CD4-positive, alpha-beta T cell treated with Interleukin-6 for 4 hours (primary cell): Measurements from ENCODE around the gene XRCC1.
"Not testable (repeated sequence)": the region's sequence is repeated elsewhere in the genome, so short reads cannot be mapped to it uniquely, and the experiment has no call there.

Experiments used
- DNase-seq: peaks from one replicate; pipeline ENCODE4 v3.0.0-alpha.2; 2020; ENCODE audit warnings: mixed read lengths

The XRCC1 gene

DNA sequence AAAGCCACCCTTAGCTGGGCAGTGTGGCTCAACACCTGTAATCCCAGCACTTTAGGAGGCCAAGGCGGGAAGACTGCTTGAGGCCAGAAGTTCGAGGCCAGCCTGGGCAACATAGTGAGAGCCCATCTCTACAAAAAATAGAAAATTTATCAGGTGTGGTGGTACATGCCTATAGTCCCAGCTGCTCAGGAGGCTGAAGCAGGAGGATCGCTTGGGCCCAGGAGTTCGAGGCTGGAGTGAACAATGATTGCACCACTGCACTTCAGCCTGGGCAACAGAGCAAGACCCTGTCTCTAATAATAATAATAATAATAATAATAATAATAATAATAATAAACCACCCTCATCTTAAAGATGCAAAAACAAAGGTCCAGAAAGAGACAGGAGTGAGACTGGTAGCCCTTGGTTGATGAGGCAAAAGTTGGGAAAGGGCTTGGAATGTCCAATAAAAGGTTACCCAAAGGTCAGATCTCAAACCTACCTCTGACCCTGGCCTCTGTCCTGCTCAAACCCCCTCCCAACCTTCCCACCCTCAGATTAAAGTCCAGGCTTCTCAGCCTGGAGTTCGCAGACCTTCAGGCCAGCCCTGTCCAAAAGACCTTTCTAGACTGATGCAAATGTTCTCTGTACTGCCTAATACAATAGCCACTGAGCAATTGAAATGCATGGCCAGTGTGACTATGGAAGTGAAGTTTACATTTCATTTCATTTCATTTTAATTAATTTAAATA is 33.2 kb downstream of the XRCC1 start:
- no peak for DNase-seq

DNA sequence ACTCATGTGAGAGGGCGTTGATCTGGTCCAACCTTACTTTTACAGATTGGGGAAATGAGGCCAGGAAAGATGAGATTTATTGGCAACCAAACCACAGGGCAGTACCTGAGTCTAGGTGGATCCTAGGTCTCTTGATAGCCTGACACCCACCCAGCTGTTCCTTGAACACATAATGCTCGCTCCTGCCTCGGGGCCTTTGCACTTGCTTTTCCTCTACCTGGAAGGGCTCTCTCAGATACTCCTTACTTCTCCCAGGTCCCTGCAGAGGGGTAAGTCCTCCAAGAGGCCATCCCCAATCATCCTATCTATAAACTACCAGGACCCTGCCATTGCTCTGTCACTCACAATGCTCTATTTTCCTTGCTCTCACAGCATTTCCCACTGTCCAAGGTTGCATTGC is 34.9 kb downstream of the XRCC1 start:
- DNase-seq: no peak

DNA sequence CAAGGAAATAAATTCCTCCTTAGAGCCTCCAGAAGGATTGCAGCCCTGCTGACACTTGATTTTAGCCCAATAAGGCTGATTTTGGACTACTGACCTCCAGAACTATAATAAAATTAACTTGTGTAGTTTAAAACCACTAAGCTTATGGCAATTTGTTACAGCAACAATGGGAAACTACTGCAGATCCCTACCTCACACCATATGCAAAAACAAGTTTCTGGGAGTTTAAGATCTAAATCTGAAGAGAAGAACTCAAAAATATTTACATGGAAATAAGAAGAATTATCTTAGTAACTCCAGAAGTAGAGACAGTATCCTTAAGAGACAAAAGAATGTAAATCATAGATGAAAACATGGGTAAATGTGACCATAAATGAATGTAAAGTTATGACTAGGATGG is 36.4 kb downstream of the XRCC1 start:
- DNase-seq: no peak

DNA sequence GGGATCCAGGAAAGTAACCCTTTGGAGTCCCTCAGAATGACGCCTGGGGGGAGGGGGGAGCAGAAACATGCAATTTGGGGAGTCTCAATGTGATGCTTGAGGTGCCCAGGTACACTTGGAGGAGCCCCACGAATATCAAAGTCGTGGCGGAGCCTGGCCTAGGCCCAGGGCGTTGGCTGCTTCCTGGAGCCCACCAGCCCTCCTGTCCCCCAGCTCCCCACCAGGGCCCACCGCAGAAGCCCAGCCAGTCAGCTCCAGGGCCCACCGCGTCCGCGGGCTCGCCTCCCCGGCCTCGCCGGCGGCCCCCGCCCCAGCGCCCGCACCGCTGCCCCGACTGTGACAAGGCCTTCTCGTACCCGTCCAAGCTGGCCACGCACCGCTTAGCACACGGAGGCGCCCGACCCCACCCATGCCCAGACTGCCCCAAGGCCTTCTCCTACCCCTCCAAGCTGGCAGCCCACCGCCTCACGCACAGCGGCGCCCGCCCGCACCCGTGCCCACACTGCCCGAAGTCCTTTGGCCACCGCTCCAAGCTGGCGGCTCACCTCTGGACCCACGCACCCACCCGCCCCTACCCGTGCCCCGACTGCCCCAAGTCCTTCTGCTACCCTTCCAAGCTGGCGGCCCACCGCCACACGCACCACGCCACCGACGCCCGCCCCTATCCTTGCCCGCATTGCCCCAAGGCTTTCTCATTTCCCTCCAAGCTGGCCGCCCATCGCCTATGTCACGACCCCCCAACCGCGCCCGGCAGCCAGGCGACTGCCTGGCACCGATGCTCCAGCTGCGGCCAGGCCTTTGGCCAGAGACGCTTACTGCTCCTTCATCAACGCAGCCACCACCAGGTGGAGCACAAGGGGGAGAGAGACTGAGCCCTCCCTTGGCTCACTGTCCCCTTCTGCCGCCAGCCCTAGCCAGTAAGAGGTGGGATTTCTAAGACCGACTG is 40.2 kb downstream of the XRCC1 start:
- DNase-seq: peak; percentile 50

DNA sequence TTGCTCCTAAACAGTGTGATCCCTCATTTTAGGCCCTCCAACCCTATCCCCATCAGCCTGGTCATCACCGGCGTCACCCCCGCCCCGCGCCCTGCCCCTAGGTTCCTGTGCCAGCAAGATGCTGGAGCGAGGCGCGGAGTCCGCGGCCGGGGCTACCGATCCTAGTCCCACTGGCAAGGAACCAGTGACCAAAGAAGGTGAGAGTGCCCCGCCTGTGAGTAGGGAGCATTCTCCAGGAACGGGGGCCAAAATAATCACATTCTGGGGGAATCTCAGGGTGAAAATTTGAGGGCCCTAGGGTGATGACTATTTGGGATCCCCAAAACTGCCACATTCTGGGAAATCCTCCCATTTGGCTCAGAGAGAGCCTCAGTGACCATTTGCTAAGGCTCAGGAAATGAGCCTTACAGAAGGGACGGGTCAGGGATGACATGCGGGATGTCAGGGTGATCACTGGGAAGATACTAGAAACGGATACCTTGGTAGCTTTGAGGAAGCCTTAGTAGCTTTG is 41.0 kb downstream of the XRCC1 start:
- no peak for DNase-seq

DNA sequence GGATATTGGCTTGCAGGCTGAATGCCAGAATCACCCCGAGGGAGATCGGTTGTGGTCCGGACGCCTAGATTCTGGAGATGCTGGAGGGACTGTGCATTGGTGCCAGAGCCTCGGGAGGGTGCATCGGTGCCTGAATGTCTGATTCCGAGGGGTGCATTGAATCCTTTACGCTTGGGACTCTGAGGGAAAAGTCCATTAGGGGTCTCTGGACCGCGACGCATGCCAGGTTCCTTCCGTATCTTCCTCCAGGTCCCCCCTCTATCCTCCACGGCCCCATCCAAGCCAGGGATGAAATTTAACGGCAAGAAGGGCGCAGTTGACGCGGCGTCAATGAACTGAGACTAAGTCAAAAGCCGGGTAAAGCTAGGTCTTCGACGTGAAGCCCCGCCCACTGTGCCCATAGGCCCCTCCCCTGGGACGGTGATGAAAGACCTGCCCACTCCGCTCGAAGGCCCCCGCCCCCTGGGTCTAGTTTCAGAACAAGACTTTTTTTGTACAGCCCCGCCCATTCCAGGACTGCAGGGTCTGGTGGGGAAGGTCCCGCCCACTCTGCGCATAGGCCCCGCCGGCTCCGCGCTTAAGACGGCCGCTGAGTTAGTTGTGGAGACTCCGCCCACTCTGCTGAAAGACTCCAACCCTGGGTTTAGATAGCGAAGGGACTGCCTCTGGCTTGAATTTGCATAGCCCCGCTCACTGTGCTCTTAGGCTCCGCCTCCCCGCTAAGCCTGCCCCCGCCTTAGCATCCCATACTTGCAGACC is 41.6 kb downstream of the XRCC1 start:
- DNase-seq: peak; percentile 98

DNA sequence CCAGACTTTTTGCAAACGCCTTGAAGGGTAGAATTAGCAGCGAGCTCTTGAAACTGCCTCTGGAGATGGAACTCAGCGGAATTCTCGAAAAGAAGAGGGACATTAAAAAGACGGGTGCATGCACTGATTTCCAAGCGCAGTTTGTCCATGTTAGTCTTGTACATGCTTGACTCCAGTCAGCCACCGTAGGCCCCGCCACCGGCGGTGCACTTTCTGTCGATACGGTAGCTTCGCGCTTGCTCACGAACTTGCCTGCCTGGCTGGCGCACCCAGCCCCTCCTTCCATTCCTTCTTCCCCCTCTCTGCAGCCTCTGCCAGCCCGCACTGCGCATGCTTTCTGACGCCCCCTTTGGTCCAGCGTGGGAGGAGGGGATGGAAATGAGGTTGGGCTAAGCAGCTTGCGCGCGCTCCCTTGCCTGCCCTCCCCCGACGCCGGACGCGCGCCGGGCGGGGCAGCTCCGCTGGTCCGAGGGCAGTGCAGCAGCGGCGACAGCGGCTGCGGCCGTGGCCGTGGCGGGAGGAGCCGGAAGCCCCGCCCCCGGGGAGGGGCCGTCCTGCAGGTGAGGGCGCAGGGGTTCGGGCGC is 42.3 kb downstream of the XRCC1 start, which contains the start of gene ZNF575:
Gene ZNF575 (plus strand): TSS at position 227 of the 584 bp plus-strand sequence. CDS start 1,235 bp downstream, outside the sequence.
- peak; percentile 90 for DNase-seq

DNA sequence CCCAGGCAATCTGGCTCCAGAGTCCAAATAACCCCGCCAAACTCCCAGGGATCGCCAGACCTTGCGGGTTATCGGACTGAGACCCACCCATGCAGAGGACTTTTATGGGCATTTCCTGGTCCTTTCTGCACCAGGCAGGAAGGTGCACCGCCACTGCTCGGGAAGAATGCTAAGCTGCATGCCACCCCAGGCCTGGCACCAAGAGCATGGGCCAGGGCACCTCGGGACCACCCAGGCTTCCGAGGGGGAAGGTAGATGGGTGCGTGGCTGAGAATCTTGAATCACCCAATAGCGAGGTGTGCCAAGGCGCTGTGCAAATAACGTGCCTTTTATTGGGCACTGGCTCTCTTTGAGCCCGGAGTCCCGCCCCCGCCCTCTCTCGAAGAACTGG is 42.8 kb downstream of the XRCC1 start:
- DNase-seq: no peak

DNA sequence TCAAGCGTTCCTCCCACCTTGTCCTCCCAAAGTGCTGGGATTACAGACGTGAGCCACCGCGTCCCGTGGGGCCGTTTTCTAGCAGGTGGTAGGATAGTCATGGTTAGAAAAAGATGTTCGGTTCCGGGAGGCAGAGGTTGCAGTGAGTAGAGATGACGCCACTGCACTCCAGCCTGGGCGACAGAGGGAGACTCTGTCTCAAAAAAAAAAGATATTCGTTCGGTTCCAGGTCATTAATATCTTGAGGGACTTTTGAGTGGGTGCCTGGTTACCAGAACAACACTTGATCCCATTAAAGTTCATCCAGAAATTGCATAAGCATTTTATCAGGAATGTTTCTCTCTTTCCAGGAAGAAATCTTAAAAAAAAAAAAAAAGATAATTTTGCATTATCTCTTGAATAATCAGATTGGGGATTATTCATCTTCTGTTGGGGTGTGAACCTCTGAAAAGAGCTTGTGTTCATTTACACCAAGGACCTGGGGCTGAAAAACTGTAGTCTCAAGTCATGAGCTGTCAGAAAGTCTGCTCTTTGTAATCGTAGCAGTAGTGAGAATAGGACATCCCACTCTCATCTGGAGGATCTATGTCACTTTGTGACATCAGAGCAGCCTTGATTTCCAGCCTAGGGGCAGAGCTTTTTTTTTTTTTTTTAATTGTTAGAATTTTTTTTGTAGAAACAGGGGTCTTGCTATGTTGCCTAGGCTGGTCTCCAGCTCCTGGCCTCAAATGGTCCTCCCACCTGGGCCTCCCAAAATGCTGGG is 47.3 kb downstream of the XRCC1 start:
- no peak for DNase-seq

DNA sequence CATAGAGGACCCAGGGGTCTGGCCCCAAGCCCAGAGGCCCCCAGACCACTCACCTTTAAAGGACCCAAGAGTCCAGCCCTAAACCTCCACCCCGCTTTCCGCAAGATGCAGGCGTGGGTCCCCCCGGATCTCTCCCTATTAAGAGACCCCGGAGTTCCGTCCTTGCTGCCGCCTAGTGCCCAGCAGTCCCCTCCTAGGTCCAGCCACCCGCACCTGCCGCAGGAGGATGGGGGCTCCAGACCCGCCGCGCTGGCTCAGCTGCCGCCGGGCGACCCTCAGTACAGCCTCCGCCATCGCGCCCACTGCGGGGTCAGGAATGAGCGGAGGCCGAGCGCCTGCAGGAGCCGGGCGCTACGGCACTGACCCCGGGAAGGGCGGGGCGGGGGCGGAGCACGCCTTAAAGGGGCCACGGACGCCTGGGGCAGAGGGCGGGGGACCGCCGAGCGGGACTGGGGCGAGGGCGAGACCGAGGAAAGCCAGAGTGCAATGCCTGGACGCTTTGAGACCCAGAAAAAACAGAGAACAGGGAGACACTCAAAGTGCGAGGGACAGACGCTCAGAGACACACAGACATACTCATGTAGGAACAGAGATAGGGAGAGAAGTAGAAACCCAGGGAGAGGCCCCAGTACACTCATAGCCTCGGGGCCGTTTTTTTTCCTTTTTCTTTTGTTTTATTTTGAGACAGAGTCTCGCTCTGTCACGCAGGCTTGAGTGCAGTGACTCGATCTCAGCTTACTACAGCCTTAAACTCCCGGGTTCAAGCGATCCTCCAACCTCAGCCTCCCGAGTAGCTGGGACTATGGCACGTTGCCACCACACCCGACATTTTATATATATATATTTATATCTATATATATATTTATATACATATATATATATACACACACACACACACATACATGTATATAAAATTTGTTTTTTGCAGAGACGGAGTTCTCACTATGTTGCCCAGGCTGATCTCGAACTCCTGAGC is 48.2 kb downstream of the XRCC1 start, which contains the start of gene ETHE1:
Gene ETHE1 (minus strand): TSS at position 318 of the 976 bp plus-strand sequence. CDS start 24 bp downstream, at position 294.
- peak; percentile 83 for DNase-seq

DNA sequence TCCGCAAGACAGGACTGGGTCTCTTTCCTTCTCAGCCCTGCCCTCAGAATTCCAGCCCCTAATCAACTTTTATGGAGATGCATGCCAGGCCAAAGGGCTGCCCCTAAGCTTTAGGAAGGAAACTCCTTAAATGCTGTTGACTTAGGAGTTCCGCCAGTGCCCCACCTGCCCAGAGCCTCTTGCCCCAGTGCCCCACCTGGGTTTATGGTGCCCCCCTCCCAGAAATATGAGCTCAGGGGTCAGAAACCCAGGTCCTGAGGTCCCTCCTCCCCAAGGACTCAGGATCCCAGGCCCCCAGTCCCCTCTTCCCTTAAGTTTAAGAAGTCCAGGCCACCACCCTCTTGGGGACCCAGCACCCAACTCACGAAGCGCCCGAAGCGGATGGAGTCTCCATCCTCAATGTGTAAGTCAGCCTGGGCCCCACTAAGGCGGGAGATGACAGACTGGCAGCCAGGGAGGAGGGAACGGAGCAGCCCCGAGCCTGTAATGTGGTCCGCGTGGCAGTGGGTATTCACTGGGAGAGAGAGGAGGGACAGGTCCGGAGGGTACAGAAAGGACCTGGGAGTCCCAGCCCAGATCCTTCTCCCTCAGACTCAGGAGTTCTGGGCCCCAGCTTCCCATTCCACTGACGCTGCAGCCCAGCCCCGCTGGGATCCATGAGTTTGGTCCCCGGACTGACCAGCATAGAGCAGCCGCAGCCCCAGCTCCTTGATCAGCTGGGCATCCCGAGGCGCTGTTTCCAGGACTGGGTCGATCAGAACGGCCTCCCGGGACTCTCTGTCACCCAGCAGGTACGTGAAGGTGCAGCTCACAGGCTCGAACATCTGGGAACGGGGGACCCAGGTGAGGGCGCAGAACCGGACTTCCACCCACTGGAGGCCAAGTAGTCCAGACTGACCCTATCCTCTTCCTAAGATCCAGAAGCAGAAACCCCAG is 49.2 kb downstream of the XRCC1 start:
- peak; percentile 45 for DNase-seq

DNA sequence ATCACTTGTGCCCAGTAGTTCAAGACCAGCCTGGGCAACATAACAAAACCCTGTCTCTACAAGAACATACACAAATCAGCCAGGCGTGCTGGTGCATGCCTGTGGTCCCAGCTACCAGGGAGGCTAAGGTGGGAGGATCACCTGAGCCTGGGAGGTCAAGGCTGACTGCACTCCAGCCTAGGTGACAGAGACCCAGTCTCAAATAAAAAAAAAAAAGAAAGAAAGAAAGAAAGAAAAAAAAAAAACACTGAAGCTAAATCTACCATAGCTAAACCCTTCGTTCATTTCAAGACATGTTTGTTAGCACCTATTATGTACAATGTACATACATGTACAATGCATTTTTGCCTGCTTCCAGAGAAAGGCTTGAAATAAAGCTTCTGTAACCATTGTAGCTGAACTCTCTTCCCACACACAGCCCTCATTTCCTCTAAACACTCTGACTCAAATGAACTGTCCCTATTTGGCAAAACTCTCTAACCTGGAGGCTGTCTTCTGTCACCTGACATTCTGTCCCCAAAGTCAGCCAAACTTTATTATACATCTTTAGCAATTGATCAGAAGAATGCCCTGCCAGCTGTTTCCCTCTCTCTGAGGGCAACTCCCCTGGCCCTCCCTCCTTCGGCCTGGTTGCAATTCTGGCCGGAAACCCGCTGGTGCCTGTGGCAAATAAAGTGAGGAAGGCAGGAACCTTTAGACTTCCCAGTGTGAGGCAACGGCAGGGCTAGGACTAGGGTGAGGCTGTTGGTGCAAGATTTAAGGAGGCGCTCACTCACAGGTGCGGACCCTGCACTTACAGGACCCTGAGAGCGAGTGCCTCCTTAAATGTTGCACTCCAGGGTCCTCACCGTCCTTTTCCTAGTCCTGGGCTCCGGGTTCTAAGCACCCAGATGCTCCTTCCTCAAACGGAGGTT is 50.1 kb downstream of the XRCC1 start:
- DNase-seq: peak; percentile 54

DNA sequence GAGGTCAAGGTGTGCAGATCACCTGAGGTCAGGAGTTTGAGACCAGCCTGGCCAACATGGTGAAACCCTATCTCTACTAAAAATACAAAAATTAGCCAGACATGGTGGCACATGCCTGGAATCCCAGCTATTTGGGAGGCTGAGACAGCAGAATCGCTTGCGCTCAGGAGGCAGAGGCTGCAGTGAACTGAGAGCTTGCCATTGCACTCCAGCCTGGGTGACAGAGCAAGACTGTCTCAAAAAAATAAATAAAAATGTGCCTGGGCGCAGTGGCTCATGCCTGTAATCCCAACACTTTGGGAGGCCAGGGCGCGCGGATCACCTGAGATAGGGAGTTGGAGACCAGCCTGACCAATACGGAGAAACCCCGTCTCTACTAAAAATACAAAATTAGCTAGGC is 51.6 kb downstream of the XRCC1 start:
- DNase-seq: not testable (repeated sequence)

DNA sequence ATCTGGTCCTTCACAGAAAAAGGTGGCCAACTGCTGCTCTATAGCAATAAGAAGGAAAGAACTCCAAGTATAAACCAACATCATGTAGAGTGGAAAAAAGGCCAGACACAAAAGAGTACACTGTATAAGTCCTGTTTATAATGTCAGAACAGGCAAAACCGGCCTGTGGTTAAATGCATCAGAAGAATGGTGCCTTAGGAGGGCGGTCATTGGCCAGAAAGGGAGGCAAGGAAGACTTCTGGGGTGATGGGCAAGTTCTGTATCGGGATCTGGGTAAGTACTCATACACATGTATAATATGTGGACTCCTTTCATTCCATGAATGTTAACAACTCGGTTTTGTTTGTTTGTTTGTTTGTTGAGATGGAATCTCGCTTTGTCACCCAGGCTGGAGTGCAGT is 52.4 kb downstream of the XRCC1 start:
- DNase-seq: no peak

DNA sequence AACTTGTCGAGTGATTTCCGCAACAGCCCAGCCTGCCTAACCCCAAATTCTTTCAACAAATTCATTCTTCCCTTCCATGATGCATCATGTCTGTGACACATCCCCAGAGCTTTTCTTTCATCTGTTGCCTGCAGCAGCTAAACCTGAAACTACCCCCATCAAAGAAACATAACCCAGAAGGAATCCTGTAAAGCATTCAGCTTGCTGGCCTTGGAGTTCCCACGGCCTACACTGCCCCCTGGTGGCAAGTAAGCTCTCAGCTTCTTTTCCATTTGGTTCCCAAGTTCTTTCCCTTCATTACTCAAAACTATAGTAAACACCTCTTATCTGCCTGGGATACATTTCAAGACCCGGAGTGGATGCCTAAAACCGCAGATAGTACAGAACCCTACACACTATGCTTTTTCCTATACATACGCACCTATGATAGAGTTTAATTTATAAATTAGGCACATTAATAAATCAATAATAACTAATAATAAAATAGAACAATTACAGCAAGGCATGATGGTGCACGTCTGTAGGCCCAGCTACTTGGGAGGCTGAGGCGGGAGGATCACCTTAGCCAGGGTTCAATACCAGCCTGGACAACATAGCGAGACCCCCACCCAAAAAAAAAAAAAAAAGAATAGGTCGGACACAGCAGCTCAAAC is 55.8 kb downstream of the XRCC1 start:
- DNase-seq: peak; percentile 90

DNA sequence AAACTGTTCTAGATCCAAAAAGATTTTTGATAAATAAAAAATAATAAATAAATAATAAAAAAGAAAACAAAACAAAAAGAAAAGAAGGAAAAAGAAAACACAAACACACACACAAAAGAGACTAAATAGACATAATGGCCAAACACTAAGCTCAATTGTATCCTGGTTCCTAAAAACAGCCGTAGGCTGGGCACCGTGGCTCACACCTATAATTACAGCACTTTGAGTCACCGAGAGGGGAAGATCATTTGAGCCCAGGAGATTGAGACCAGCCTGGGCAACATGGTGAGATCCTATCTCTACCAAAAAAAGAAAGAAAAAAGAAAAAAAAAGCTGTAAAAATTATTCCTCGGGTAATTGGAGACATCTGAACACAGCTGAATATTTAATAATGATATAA is 57.3 kb downstream of the XRCC1 start:
- no peak for DNase-seq

DNA sequence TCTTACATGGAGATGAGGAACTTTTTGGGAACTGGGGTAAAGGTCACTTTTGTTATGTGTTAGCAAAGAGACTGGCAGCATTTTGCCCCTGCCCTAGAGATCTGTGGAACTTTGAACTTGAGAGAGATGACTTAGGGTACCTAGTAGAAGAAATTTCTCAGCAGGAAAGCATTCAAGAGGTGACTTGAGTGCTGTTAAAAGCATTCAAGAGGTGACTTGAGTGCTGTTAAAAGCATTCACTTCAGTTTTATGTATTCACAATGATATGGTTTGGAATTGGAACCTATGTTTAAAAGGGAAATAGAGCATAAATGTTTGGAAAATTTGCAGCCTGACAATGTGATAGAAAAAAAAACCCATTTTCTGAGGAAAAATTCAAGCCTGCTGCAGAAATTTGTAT is 62.9 kb downstream of the XRCC1 start:
- not testable (repeated sequence) for DNase-seq
